Activated naive CD4-positive, alpha-beta T cell treated with anti-CD3 and anti-CD28 coated beads, Interleukin-2, amount 50 U/mL, for 24 hours (primary cell): ENCODE results near the gene RALGAPB.
A peak's percentile ranks its signal among the peaks of the same experiment; 100 is the strongest.
"Not testable (repeated sequence)": the region's sequence is repeated elsewhere in the genome, so short reads cannot be mapped to it uniquely, and the experiment has no call there.

ENCODE experiments used
- H3K27ac Mint-ChIP-seq: one replicate; pipeline ENCODE4 v1.8.0; 2021; ENCODE audit warnings: mild to moderate bottlenecking, mixed read lengths
- H3K27me3 Mint-ChIP-seq: one replicate; pipeline ENCODE4 v1.8.0; 2021; ENCODE audit warnings: mixed read lengths
- H3K36me3 Mint-ChIP-seq: one replicate; pipeline ENCODE4 v1.8.0; 2021; ENCODE audit warnings: mixed read lengths
- H3K4me1 Mint-ChIP-seq: one replicate; pipeline ENCODE4 v1.8.0; 2021; ENCODE audit warnings: mixed read lengths
- H3K4me3 Mint-ChIP-seq: one replicate; pipeline ENCODE4 v1.8.0; 2021; ENCODE audit warnings: mild to moderate bottlenecking, mixed read lengths
- H3K9me3 Mint-ChIP-seq: one replicate; pipeline ENCODE4 v1.8.0; 2021; ENCODE audit warnings: mixed read lengths

The RALGAPB gene

DNA sequence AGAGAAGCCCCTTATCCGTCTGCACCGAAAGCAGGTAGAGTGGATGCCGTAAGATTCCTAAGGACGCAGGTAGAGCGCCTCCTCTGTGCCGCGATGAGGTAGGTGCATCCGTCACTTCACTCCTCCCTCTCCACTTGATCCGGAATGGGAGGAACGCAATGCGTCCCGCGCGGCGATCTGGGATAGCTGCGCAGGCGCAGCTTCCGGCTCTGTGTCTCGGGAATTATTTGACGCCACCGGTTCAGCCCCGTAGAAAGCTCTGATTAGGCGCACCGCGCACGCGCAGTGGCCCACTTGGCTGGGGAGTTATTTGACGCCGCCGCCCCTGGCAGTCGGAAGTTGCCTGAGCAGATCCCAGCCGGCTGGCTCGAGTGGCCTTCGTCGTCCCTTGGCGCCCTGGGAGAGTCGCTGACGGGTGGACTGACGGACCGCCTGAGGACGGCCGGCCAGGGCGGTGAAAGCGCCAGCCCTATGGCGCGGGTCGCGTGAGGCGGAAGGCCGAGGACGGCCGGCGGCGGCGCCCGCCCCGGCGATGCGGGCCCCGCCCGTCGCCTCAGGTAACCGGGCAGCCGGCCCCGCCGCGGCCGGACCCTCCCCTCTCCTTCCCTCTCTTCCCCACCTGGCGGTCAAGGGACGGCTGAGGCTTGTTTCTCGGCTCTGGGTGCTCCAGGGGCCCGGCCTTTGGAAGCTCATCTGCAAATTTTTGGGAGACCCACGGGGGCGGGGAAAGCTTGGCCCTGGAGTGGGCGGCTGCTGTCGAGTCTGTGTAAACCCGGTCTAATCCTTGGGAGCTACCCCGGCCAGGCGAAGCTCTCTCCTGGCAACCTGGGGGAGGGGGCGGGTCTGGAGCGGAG lies at the start of gene RALGAPB:
RALGAPB (plus strand) TSS at position 331 of the 854 bp plus-strand sequence. CDS start 15,590 bp downstream, outside the sequence.
- Mint-ChIP-seq H3K9me3 (no peaks in the 10 kb centered on the region), H3K27ac (peak within 1 kb of the TSS; percentile 95), H3K4me1 (peaks cover 52% of the 10 kb centered on the region), H3K4me3 (peak within 1 kb of the TSS; percentile 90), H3K36me3 (peaks cover 3% of the 10 kb centered on the region), H3K27me3 (no peaks in the 10 kb centered on the region)

GRCh38 chr20:38423541-38423940 lies 49.1 kb upstream of the RALGAPB start:
- peak overlapping the region; percentile 24 for H3K27ac Mint-ChIP-seq
- H3K4me1 Mint-ChIP-seq, result peaks cover 40% of the 10 kb centered on the region
- H3K36me3 Mint-ChIP-seq, result peaks cover 35% of the 10 kb centered on the region
- H3K9me3 Mint-ChIP-seq, result no peaks in the 10 kb centered on the region
- no peaks in the 10 kb centered on the region for H3K27me3 Mint-ChIP-seq
- no peak overlapping the region for H3K4me3 Mint-ChIP-seq

DNA sequence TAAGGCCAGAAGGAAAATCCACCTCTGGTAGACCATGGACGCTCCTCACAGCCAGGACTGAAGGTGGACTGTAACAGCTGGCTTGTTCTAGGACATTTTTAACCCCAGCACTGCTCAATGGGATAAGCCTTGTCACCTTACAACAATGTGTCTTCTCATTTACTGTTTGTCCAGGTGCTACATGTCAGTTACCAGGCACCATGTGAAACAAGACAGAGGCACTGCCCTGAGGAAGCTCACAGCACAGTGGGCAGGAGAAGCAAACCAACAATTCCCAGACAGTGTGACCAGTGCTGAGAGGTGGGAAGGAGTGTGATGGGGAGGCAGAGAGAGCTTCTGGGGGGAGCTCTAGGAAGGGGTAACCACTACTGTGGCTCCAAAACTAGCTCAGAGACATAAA lies 48.2 kb upstream of the RALGAPB start:
- Mint-ChIP-seq H3K27ac (peak overlapping the region; percentile 91), H3K4me1 (peaks cover 49% of the 10 kb centered on the region), H3K9me3 (no peaks in the 10 kb centered on the region), H3K36me3 (peaks cover 30% of the 10 kb centered on the region), H3K27me3 (no peaks in the 10 kb centered on the region), H3K4me3 (no peak overlapping the region)

- Mint-ChIP-seq H3K36me3 (peaks cover 32% of the 10 kb centered on the region), H3K4me3 (no peak overlapping the region), H3K27ac (peak overlapping the region; percentile 68)
These were observed 46.4 kb upstream of the RALGAPB start for GRCh38 chr20:38426006-38426897.

GRCh38 chr20:38427655-38428023 lies 45.0 kb upstream of the RALGAPB start:
- Mint-ChIP-seq H3K27me3 (no peaks in the 10 kb centered on the region), H3K4me3 (no peak overlapping the region), H3K9me3 (no peaks in the 10 kb centered on the region), H3K27ac (no peak overlapping the region), H3K36me3 (peaks cover 33% of the 10 kb centered on the region), H3K4me1 (peaks cover 67% of the 10 kb centered on the region)

More at GRCh38 chr20:38426006-38426897, 46.4 kb upstream of the RALGAPB start:
- Mint-ChIP-seq H3K9me3 (no peaks in the 10 kb centered on the region), H3K27me3 (no peaks in the 10 kb centered on the region), H3K4me1 (peaks cover 60% of the 10 kb centered on the region)

- Mint-ChIP-seq H3K27ac (peak overlapping the region; percentile 12), H3K27me3 (no peaks in the 10 kb centered on the region), H3K4me3 (peak overlapping the region; percentile 52), H3K36me3 (peaks cover 39% of the 10 kb centered on the region), H3K4me1 (peaks cover 63% of the 10 kb centered on the region), H3K9me3 (no peaks in the 10 kb centered on the region)
These were observed 43.8 kb upstream of the RALGAPB start for GRCh38 chr20:38428800-38429199.

- H3K27ac Mint-ChIP-seq, result peak overlapping the region; percentile 46
- H3K4me3 Mint-ChIP-seq, result peak overlapping the region; percentile 52
- peaks cover 60% of the 10 kb centered on the region for H3K4me1 Mint-ChIP-seq
- peaks cover 43% of the 10 kb centered on the region for H3K36me3 Mint-ChIP-seq
- H3K27me3 Mint-ChIP-seq, result no peaks in the 10 kb centered on the region
- no peaks in the 10 kb centered on the region for H3K9me3 Mint-ChIP-seq
These were observed 43.3 kb upstream of the RALGAPB start for GRCh38 chr20:38429301-38429700.

DNA sequence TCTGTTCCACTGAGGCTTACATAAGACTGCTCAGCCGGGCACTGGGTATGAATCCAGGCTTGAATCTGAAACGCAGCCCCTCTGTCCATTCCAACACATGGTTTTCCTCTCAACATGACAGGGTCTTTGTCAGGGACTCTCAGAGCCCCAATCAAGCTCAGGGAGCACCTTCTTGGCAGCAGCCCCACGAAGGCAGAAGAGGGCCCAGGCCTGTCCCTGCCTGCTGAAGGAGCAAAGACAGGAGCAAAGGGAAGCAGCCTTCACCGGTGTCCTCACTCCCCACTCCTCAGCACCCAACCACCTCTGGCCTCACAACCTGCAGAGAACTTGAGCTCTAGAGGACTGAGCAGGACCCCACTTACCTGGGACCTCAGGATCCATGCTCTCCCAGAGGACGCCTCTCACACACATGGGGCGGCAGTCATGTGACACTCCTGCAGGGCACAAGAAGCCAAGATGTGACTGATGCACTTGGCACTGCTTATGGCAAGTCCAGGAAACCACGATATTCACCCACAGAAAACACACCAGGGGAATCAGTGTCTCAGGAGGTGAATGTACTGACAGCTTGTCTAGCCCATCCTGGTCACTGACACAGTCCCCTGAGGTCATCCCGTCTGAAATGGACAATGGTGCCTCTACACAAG lies 41.8 kb upstream of the RALGAPB start:
- H3K4me1 Mint-ChIP-seq, result peaks cover 57% of the 10 kb centered on the region

DNA sequence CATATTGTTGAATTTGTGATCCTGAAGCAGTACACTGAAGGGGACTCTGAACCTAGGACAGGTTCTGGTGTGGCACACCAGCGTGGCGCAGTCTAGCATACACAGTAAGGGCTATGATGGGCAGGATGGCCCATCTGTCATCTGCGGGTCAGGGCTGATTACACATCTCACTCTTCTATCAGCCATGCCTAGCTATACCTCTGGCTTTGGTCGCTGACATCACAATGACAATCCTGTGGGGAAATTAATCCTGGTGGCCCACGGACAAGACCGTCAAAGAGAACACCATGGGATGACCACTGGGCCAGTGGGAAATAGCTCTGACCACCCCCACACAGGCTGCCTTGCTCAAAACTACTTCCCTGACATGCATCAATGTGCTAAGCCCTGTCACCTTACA lies 40.4 kb upstream of the RALGAPB start:
- H3K27ac Mint-ChIP-seq, result peak overlapping the region; percentile 90
- H3K36me3 Mint-ChIP-seq, result peaks cover 35% of the 10 kb centered on the region
- H3K4me1 Mint-ChIP-seq, result peaks cover 42% of the 10 kb centered on the region
- H3K9me3 Mint-ChIP-seq, result no peaks in the 10 kb centered on the region
- H3K27me3 Mint-ChIP-seq, result no peaks in the 10 kb centered on the region
- peak overlapping the region; percentile 95 for H3K4me3 Mint-ChIP-seq

More for the DNA sequence above, 41.8 kb upstream of the RALGAPB start:
- H3K9me3 Mint-ChIP-seq, result no peaks in the 10 kb centered on the region
- H3K36me3 Mint-ChIP-seq, result peaks cover 44% of the 10 kb centered on the region
- H3K27me3 Mint-ChIP-seq, result no peaks in the 10 kb centered on the region
- H3K4me3 Mint-ChIP-seq, result peak overlapping the region; percentile 95
- H3K27ac Mint-ChIP-seq, result no peak overlapping the region

- H3K27me3 Mint-ChIP-seq, H3K9me3 Mint-ChIP-seq: not testable (repeated sequence)
- Mint-ChIP-seq H3K27ac (peak overlapping the region; percentile 68), H3K4me1 (peaks cover 38% of the 10 kb centered on the region), H3K4me3 (peak overlapping the region; percentile 95), H3K36me3 (peaks cover 35% of the 10 kb centered on the region)
These were observed 39.8 kb upstream of the RALGAPB start for GRCh38 chr20:38432870-38433269.

DNA sequence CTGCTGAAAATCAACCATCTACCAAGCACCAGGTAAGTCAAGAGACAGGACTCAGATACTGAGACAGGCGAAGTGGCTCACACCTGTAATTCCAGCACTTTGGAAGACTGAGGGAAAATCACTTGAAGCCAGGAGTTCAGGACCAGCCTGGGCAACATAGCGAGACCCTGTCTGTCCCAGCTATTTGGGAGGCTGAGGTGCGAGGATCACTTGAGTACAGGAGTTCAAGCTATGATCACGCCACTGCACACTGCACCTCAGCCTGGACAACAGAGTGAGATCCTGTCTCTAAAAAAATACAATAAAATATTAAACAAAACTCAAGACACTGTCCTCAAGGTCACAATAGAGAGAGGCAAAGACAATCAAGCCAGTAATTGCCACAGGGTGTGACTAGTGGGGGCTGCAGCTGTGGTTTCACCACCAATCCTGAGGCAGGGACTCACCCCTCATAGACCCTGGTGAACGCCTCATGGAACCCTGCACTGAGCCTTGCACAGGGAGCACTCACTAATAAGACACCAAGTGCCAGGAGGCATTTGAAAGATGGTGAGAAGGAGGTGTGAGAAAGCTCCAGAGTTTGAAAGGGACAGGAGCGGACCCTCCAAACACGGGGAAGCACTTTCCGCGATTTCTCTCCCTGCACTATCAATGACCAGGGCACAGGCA lies 39.2 kb upstream of the RALGAPB start:
- peaks cover 34% of the 10 kb centered on the region for H3K4me1 Mint-ChIP-seq
- H3K27ac Mint-ChIP-seq, result peak overlapping the region; percentile 97
- H3K27me3 Mint-ChIP-seq, result no peaks in the 10 kb centered on the region
- H3K36me3 Mint-ChIP-seq, result peaks cover 35% of the 10 kb centered on the region
- no peaks in the 10 kb centered on the region for H3K9me3 Mint-ChIP-seq
- peak overlapping the region; percentile 95 for H3K4me3 Mint-ChIP-seq

GRCh38 chr20:38434301-38434741 lies 38.3 kb upstream of the RALGAPB start:
- Mint-ChIP-seq H3K9me3 (no peaks in the 10 kb centered on the region), H3K36me3 (peaks cover 32% of the 10 kb centered on the region), H3K27ac (peak overlapping the region; percentile 97), H3K4me1 (peaks cover 25% of the 10 kb centered on the region), H3K27me3 (peaks cover 1% of the 10 kb centered on the region), H3K4me3 (peak overlapping the region; percentile 95)

DNA sequence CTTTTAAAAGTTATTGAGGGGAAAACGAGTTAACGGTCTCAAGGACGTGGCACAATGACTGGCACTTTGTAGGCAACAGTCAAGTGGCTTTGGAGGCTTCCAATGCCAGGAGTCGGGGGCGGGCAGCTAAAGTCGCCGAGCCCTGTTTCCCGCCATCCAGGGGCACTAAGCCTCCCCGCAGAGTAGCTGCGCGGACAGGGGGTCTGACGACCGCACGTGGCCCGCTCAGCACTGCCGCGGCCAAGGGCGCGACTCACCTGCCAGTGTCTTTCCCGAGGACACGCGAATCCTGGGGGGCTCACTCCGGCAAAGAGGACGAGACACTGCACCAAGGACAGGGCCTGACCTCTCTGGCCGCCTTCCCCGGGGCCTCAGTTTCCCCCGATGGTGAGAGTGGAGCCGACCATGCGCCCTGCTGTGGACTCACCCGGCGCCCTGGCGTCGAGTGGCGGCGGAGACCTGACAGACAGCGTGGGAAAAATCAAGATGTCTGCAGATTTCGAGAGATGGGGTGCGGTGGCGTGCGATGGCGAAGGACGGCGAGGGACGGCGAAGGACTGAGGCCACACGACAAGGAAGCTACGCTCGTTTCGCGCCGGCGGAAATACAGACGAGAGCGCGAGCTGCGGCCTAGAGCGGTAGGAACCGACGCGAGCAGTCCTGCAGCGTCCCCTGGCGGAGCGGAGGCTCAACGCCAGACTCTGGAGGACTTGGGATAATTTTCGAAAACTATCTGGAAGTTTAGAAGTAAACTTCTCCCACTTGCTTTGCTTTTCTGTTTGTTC lies 37.7 kb upstream of the RALGAPB start, which contains the start of gene SNHG17:
SNHG17 (minus strand) TSS at position 559 of the 785 bp plus-strand sequence.
- Mint-ChIP-seq H3K4me1 (peaks cover 20% of the 10 kb centered on the region), H3K9me3 (no peaks in the 10 kb centered on the region), H3K27ac (peak within 1 kb of the TSS; percentile 97), H3K36me3 (peaks cover 29% of the 10 kb centered on the region), H3K4me3 (peak within 1 kb of the TSS; percentile 95), H3K27me3 (peaks cover 1% of the 10 kb centered on the region)

- H3K4me1 Mint-ChIP-seq, result peaks cover 20% of the 10 kb centered on the region
- peaks cover 29% of the 10 kb centered on the region for H3K36me3 Mint-ChIP-seq
- peak overlapping the region; percentile 97 for H3K27ac Mint-ChIP-seq
- no peaks in the 10 kb centered on the region for H3K9me3 Mint-ChIP-seq
- peak overlapping the region; percentile 95 for H3K4me3 Mint-ChIP-seq
- H3K27me3 Mint-ChIP-seq, result peaks cover 1% of the 10 kb centered on the region
These were observed 37.1 kb upstream of the RALGAPB start for GRCh38 chr20:38435555-38435939.
